GM19452 (cell line): Measurements from ENCODE around the gene BRINP3.
"Not testable (repeated sequence)": the region's sequence is repeated elsewhere in the genome, so short reads cannot be mapped to it uniquely, and the experiment has no call there.

ENCODE experiments used
- ATAC-seq: cut with Tn5 transposase; IDR thresholded peaks from one replicate; pipeline ENCODE4 v1.9.1; 2021; ENCODE audit not compliant: unreplicated experiment

Gene BRINP3

DNA sequence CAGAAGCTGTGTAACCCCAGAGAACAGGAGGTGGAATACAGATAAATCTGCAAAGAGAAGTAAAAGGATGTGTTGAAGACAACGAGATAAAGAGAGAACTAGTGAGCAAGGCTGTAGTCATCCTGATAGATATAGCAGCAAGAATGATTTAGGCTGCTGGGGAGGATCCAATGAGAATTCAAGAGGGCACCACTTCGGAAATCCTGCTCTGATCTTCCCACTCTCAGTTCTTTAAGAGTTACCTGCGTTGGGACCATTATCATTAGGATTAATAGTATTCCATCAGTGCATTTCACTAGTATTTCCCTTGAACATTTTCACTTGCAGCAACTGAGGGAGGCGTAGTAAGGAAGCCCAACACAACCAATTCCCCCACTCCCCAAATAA is at the start of gene BRINP3:
Gene BRINP3 (minus strand): TSS at position 103 of the 387 bp plus-strand sequence.
- ATAC-seq: no peak

DNA sequence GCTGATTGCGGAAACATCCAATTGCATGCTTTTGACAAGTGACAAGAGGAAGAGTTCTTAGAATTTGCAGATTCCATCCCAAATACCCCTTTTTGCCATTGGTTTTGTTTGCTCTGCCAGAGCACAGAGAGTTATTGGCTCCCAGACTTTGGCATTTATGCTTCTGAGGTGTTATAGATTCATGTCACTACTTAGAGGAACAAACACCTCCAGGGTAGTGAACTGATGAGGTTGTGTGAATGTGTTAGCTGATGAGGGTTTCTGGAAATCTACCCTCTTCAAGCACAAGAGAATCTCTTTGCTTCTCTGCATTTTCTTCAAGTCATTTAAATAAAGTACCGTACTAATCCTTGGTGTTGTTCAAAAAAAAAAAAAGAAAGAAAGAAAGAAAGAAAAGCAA is 33.9 kb upstream of the BRINP3 start:
- ATAC-seq: no peak

DNA sequence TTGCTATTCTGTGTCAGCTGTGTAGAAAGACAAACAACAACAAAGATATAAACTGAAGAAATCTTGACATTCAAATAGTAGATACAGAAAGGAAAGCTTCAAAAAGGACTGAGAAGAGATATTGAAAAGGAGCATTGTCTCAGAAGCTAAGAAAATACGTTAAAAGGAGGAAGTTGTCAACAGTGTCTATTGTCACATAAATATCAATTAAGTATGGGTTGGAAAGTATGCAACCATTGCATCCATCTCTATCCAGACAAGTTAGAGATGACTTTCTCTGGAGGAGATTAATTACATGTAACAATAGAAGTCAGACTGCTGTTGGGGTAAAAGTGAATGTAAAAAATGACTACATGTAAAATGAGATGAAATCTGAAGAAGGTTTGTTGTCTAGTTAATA is 29.7 kb upstream of the BRINP3 start:
- no peak for ATAC-seq

DNA sequence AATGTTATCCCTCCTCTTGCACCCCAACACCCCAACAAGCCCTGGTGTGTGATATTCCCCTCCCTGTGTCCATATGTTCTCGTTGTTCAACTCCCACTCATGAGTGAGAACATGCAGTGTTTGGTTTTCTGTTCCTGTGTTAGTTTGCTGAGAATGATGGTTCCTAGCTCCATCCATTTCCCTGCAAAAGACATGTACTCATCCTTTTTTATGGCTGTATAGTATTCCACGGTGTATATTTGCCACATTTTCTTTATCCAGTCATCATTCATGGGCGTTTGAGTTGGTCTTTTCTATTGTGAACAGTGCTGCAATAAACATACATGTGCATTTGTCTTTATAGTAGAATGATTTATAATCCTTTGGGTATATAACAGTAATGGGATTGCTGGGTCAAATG is 26.9 kb upstream of the BRINP3 start:
- not testable (repeated sequence) for ATAC-seq

DNA sequence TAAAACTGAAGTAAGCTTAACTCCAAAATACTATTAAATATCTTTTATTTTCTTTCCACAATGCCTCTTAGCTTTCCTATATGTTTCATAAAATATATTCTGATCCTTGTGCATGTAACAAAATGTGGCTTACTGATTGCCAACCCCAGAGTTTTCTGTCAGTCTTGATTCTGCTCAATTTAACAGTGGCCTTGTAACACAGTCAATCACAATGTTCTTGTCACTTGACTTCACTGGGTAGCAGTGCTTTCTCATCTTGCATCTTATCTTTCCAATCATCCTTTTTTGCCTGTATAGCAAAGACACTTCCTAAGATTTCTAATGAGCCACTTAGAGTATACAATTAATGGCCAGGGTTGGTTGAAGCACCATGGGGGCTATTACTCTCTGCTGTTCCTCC is 19.9 kb upstream of the BRINP3 start:
- ATAC-seq: no peak

DNA sequence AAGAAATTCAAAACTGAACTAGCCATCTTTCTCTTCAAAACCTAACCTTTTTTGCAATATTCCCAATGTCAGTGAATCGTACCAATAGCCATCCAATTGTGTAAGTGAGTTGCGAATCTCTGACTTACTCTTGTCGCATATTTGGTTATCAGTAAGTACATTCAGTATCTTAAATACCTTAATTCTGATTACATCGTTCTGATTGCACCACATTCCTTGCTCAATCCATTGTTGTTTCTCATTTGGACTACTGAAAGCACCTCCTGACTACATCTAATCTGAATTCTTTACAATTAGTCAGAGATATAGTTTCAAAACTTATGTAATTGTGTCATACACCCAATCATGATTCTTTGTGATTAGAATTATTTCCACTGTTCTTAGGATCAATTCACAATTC is 16.8 kb upstream of the BRINP3 start:
- ATAC-seq: no peak

DNA sequence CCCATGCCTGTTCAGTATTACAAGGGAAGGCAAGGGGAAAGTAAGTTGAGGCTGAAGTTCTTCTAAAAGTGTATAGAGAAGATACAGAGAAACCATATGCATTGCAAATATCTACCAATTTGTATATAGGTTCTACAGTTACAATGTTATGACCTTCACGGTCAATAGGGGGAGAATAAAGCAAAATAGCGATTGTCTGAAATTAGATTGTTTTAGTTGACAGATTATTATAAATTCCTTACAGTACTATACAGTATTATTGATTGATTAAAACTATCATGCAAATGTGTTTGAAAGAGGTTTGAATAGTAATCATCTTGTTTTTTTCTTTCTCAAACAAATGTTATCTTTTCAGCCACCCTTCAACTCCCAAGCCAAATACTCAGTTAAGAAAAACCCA is 13.7 kb upstream of the BRINP3 start:
- no peak for ATAC-seq

DNA sequence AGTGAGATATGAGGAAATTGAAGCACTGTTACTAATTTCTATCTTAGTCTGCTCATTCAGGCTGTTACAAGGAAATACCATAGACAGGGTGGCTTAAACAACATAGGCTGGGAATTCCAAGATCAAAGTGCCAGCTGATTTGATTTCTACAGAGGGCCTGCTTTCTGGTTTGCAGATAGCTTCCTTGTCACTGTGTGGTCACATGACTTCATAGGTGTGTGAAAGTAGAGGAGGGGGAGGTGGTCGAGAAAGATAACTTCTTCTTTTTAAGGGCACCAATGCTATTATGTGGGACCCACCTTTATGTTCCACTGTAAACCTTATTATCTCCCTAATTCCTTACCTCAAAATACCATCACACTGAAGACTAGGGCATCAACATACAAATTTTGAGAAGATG is 6.4 kb upstream of the BRINP3 start:
- no peak for ATAC-seq

DNA sequence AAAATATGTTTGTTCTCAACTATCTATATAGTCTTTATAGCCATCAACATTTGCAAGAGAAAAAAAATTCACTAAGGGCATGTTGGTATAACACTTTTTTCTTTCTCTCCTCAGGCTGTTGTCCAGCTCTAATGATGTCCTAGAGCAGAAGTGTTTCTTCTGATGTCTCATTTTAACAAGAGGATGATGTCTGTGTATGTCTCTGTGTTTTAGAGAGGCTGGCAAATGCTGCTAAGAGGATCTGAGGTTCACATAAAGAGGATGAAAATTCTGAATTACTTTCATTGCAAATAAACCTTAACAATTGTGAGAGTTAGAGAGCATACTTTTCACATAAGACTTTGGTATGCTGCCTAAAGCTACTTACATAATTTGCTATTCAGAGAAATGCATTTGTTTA is 2.6 kb upstream of the BRINP3 start:
- ATAC-seq: no peak

DNA sequence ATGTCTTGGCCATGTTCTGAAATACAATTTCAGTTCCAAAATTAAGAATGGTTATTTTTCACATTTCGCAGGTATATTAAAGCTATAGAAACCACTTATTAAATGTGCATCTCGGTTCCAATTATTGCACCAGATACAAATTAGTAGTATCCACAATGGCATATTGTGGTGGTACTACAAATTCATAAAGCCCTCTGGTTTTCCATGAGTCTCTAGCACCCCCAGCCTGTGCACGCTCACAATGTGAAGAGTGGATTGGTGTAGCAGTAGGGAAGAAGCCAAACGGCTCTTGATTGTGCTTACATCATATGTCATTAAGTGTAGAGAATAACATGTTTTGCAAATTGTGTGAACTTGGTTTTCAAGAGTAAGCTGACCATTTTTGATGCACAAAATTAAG is 1.9 kb upstream of the BRINP3 start:
- no peak for ATAC-seq

DNA sequence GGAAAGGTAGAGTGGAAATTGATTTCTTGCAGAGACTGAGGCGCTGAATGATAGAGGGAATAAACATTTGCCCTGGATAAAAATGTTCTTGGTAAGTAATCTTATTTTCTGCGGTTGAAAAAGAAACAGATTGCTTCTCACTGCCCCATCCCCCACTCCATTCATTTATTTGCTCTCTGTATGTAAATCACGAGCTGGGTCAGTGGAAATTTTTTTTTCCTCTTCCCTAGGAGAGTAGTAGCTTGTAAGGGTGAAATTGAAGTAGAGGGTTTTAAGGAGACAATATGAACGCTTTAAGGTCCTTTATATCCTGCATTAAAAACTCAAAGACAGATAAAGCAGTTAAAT is 1.4 kb upstream of the BRINP3 start:
- no peak for ATAC-seq

DNA sequence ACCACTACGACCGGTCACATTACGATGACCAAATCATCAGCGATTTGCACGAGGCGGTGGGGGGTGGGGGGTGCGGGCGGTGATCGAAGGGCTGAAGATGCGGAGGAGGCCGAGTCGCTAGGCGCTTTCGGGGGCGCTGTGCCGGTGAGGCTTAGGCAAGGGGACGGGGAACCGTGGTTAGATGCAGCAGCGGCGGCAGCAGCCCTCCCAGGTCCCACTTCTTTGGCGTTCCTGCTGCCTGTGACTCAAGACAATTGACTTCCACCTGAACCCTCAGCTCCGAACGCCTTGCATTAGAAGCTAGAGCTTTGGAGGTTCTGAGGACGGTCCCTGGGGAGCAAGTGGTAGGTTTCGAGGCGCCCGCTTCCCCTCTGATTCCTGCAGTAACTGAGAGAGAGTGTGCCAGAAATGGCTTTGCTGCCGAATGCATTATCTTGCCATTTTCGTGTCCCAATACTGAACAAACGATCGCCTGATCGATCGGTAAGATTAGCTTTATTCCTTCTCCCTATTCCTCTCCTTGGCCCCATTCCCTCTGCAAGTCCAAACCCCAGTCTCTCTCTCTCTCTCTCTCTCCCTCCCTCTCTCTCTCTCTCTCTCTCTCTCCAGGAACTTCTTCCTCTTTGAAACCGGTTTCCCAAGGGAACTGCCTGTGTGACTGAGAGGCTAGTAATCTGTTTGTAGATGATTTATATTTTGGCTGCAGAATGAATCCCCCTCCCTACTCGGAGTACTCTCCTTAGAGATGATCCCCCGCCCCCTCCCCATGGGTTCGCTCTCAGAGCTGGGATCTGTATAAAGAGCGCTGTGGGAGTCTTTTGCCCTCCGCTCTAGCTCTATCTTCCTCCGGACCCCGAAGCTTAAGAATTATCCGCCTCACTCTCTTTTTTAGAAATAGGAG is 735 bp upstream of the BRINP3 start:
- no peak for ATAC-seq

DNA sequence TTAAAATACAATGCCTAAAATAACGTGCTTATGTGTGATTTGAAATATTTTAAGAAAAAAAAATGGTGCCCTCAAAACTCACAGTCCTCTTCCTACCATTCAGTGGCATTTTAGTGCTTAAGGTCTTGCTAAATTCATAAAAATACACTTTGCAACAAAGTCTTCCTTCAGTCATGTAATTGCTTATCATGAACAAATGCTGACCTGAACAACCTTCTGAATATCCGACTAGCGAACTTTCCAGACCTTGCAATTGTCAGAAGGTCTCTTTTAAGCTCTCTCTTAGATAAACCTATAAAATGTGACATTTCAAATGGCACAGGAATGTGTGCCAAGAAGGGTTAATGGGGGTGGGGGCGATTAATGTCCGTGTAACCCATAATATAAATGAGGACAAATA is 858 bp downstream of the BRINP3 start:
- no peak for ATAC-seq

DNA sequence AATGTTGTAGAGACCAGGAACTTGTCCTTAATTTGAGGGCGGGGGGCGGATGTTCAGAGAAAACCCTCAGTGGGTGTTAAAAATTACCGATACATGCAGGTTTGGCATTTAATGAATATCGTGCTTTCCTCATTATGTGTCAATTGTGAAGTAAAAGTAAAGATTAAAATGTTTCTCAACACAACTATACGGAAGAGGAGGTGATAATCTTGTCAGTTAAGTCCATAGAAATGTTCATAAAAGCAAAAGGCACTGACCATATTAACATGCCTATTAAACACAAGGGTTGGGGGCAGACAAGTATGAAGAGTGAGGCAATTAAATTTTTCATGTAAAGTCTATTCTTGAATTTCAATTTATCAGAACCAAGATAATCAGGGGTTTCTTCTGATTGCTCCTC is 1.3 kb downstream of the BRINP3 start:
- ATAC-seq: no peak

DNA sequence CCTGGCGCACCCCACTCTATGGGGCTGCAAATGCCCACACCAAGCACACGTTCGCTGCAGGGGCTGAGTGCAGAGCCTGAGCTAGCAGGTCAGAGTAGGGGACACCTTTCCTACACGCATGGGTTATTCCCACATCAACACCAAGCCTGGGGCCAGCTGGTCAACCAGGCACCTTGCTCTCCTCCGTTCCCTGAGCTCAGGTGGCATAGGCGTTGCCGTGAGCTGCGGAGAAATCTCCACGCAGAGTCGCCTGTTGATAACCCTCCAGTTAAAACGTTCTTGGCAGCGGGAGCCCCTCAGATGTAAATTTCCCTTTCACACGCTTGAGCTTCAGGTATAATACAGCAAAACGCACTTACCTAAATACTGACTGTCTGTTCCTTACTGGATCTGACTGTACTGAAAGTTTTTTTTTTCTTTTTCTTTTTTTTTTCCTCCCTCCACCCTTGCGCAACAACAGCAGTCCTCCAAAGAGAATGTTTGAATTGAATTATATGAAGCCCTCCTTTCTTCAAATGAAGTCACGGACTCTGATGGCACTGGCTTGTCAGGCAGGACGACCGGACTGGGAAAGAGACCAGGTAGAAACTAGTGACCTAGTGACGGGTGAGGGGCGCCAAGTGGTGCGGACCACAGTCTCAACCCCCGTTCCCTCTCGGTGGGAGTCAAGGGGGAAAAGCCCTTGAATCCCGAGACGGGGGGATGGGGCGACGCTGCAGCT is 2.1 kb downstream of the BRINP3 start:
- ATAC-seq: no peak

DNA sequence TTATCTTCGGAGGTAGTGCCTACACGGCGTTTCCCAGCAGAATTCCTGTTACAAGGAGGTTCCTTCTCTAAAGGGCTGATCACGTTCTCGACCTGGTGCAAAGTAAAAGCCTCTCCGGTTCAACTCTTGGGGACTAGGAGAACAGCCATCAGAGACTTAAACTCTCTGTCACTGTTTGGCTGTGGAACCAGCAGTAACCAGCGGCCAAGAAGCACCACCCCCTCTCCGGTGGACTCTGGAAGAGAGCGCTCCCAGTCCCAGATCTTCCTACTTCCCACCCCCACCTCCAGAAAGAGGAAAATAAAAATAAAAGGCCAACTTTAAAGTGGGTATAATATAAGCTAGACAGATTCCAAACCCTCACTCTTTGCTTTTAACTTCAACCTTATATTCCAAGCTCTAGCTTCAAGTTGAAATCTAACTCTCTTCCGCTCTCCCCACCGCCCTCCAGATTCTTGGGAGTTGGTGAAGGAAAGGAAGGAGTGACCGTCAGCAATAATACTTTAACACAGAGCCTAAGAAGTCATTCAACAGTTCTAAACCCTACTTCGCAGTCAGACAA is 2.9 kb downstream of the BRINP3 start:
- no peak for ATAC-seq

DNA sequence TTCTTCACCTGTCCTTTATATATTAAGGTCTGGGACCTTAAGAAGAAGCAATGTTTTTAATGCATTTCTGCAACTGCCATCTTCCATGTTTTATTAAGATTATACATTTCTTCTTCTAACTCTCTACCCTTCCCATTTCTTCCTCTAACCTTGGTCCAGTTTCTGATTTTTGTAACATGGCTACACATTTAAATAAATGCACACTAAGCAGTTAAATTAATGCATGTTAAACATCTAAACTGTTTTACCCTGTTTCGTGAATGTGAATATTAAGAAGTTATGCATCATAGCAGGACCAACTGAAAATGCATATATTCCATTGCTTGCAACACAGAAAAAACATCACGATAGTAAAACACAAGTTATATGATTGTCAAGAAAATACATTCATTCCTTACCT is 3.7 kb downstream of the BRINP3 start:
- ATAC-seq: no peak

DNA sequence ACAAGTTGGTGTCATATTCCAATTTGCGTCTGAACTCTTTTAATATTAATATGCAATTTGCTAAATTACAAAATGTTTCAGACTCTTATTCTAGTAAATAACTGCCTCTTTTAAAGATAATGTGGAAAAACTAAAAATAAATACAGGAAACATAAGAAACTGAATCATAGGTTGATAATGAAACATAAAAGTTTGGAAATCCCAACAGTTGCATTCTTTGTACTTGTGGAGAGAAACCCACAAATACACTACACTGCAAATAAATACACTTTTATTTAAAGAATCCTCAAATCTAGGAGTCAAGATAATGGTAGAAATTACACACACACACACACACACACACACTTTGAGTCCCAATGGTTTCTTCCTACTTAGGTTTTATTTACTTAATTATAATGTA is 5.2 kb downstream of the BRINP3 start:
- ATAC-seq: no peak

DNA sequence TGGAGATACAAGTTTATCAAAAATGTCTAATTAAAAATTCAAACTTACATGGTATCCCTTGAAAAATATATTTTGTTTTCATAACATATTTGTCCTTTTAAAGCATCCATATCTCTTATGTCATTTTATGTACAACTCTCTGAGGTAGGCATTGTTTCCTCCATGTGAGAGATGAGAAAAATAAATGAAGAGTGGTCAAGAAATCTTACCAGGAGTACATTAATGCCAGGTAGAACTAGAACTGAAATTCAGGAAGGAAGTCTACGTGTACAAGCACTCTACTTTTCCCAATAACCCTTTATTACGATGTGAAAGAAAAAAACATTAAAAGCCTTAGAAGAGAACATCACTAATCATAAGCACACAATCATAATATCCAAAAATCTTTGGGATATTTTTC is 5.6 kb downstream of the BRINP3 start:
- no peak for ATAC-seq

DNA sequence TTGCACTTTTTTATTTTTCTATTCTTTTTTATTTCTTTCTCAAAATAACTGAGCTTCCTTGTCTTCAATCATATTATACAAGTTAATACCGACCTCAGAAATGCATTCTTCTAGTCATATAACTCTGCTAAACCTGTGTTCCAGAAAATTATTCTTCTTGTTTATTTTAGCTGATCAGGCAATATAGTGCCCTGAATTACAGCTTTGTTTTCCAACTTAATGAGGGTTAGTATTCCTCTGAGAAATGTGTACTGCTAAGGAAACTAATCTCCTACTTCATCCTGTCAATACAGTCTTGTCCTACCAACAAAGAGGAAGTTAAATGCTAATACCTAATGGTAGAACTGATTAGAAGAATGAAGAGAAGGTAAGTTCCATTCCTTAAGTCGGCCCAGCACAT is 13.0 kb downstream of the BRINP3 start:
- ATAC-seq: no peak

DNA sequence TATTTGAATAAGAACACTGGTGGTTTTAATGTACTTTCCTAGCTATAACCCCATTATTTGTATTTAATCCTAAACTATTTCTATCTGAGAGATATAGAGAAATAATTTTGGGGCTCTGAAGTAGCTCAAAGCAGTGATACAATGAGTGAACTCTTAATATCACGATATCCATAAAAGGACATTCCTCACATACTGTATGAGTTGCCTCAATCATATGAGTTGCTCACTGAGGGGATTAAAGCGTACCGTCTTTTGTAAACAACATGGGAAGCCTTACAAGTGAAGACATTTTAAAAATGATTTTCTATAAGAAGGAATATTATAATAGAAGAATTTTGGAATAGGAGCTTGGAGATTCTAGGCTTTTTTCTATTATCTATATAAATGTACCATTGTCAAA is 21.5 kb downstream of the BRINP3 start:
- ATAC-seq: no peak

DNA sequence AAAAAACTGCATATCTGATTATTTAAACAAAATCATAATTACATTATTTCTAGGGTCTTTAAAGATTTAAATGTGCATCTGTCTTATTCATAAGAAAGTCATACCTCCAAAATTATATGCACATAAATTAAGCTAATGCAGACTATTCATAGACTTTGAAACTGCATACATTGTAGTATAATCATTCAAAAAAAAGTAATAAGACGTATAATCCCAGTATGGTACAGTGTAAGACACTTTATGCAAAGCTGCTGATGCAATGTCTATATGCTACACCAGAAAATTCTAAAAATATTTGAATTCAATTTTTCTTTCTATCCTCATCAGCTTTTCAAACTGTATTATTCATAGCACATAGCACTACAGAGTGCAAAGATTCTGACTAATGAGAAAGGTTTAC is 22.0 kb downstream of the BRINP3 start:
- no peak for ATAC-seq
